Thyroid gland (tissue), 4 donors: Measurements from ENCODE around the gene ISYNA1.

Experiments
- CTCF ChIP-seq, 6 experiments: fragments of 200-600 bp in 3 of 6; fragments of 450-650 bp in 3 of 6; sonication (generic) in 3 of 6; IDR thresholded peaks; one replicate each; pipeline ENCODE4 v1.5.1; 2016 to 2019; ENCODE audit warnings: antibody characterized with exemption in 6 of 6, mild to moderate bottlenecking in 2 of 6, inconsistent platforms in 1 of 6, moderate library complexity in 1 of 6
- POLR2A ChIP-seq, 2 donors: fragments of 450-650 bp; IDR thresholded peaks; one replicate each; pipeline ENCODE4 v1.6.1; 2017; ENCODE audit warnings: antibody characterized with exemption in 2 of 2, mild to moderate bottlenecking in 2 of 2, moderate library complexity in 1 of 2

DNA sequence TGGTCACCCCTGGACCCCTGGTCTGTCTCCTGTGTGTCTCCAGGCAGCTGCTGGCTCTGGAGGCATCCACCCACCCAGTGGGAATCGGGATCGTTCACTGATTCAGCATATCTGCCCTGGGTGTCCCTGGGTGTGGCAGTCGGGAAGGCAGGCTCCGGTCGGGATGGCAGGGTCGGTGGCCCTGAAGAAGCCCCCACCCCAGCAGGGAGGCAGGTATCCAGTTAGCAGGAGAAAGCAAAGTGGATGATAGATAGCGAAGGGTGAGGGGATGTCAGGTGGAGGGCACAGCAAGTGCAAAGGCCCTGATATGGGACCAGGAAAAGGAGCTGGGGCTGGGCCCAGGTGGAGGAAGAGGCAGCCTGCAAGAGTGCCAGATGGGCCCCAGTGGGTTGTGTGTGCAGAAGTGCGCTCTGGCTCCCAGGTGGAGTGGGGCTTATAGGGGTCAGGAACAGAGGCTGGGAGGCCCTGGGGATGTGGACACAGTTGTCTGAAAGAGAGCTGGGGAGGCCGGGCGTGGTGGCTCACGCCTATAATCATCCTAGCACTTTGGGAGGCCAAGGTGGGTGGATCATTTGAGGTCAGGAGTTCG lies 16.5 kb downstream of the ISYNA1 start:
- TF ChIP-seq CTCF (IDR thresholded peaks at IDR 0.05) (no peak), POLR2A (IDR thresholded peaks at IDR 0.05) (no peak)
